ENCODE results near the gene PDE7B.

DNA sequence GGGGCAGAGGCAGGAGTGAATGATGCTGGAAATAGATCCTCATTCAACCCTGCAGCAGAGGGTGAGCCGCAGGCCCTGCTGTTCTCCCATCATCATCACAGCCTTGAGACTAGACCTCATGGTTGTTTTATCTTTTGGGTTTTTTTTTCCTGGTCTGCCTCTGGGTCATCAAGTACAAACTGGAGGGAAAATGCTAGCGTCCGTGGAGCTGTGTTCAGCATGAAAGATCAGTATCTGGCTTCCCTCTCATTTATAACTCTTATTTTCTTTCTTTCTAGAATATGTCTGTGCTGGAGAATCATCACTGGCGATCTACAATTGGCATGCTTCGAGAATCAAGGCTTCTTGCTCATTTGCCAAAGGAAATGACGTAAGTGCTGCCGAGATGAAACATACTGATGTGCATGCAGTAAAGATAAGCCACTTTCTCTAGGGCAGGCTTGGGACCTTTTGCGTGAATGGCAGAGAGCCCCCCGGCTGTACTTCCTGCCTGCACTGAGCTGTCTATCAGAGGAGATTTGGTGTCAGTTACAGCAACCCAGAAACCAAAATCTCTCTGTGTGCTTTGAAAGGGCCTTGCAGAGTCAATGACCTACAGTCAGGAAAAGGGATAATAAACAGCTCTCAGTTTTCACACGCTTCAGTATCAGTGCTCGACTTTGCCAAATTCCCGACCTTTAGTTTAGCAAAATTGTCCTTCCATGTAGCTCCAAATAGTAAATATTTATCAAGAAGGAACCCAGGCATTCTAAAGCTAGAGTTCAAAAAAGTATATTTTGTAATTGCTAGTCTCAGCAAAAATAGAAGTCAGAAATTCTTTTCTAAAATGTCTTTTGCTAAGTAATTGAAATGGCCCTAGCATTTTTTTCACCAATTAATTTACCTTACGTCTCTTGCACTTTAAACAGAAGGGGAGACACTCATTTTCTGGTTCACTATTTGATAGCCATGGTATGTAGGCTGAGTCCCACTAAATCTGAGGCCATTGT is 322.3 kb downstream of the PDE7B start:
- TF ChIP-seq, protein P1, sequence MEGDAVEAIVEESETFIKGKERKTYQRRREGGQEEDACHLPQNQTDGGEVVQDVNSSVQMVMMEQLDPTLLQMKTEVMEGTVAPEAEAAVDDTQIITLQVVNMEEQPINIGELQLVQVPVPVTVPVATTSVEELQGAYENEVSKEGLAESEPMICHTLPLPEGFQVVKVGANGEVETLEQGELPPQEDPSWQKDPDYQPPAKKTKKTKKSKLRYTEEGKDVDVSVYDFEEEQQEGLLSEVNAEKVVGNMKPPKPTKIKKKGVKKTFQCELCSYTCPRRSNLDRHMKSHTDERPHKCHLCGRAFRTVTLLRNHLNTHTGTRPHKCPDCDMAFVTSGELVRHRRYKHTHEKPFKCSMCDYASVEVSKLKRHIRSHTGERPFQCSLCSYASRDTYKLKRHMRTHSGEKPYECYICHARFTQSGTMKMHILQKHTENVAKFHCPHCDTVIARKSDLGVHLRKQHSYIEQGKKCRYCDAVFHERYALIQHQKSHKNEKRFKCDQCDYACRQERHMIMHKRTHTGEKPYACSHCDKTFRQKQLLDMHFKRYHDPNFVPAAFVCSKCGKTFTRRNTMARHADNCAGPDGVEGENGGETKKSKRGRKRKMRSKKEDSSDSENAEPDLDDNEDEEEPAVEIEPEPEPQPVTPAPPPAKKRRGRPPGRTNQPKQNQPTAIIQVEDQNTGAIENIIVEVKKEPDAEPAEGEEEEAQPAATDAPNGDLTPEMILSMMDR (IDR thresholded peaks at IDR 0.05 in 8 of 11, conservative IDR thresholded peaks at IDR 0.05 in 3 of 11) = no peak
- peak in 1 of 3 donors; percentile 58 for TF ChIP-seq POLR2AphosphoS5 (IDR thresholded peaks at IDR 0.05)
- TF ChIP-seq POLR2A (IDR thresholded peaks at IDR 0.05) = no peak
